Activated gamma-delta T cell treated with anti-CD3 and anti-CD28 coated beads, Interleukin-2, amount 50 U/mL, for 16 hours (primary cell): Measurements from ENCODE around the gene EIF1AX.
"Not testable (repeated sequence)": the region's sequence is repeated elsewhere in the genome, so short reads cannot be mapped to it uniquely, and the experiment has no call there.

ENCODE experiments used
- DNase-seq: peaks from one replicate; pipeline ENCODE4 v3.0.0-alpha.2; 2020; ENCODE audit warnings: low read depth

EIF1AX gene

GRCh38 chrX:20126833-20127232, 14.8 kb downstream of the EIF1AX start:
- DNase-seq: not testable (repeated sequence)

GRCh38 chrX:20124964-20125363, 16.7 kb downstream of the EIF1AX start:
- DNase-seq: no peak

DNA sequence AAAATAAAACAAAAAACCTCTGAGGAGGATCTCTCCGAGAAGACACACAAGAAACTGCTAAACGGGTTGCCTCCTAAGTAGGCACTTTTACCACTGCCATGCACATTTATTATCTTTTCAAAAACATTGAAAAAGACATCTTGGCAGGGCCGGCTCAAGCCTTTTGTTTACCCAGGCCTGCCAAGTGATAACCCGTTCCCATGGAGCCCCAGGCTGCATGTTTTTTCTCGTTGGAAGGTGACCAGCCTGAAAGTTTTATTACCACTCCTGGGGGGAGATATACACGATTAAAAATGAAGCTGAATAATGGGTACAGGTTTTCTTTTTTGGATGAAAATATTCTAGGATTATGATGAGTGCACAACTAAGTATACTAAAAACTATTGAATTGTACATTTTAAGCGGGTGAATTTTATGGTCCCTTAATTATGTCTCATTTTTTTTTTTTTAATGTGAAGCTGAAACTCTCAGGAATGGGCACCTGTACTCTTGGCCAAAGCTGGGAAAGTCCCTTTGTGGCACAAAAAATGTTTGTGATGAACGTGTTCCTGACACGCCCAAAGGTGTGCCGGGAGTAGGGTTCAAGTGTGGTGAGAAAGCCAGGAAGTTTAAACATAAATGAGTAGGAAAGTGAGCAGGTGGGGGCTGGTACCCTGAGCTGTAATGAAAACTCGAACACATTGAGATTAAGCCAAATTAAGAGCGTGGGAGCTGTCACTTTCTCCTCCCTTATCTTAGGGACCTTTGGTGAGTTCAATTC, 23.4 kb downstream of the EIF1AX start:
- no peak for DNase-seq

- no peak for DNase-seq
Measured at GRCh38 chrX:20116577-20117240, 24.9 kb downstream of the EIF1AX start, which contains the start of gene MAP7D2. TSS of gene MAP7D2 (minus strand) at chrX:20116907. CDS start at chrX:20116879, 28 bp downstream.

GRCh38 chrX:20116087-20116576, 25.5 kb downstream of the EIF1AX start:
- no peak for DNase-seq

- DNase-seq: no peak
Measured at GRCh38 chrX:20112022-20112774, 29.4 kb downstream of the EIF1AX start.

- DNase-seq: no peak
Measured at GRCh38 chrX:20111271-20111670, 30.4 kb downstream of the EIF1AX start.

GRCh38 chrX:20101934-20102581, 39.6 kb downstream of the EIF1AX start:
- DNase-seq: no peak

GRCh38 chrX:20091499-20091898, 50.1 kb downstream of the EIF1AX start:
- no peak for DNase-seq

DNA sequence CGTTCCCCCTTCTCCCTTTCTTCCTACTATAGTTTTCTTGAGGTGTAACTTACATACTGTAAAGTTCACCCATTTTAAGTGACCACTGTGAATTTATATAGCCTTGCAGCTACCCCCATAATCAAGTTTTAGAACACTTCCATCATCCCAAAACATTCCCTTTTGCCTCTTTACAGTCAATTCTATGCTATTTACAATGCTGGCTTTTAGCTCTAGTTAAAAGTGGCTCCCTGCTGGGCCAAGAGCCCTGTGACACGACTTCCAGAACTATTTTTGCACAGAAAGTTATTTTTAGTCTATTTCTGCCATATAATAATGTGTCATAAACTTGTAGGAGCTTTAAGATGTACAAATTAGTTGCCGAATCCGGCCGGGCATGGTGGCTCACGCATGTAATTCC, 51.8 kb downstream of the EIF1AX start:
- no peak for DNase-seq

- DNase-seq: no peak
Measured at GRCh38 chrX:20080277-20080676, 61.4 kb downstream of the EIF1AX start.
